GM11168 (cell line): ENCODE measurements around the gene PHF21B.

Experiments
- in situ Hi-C: fragments of 300-500 bp; cut with MboI; formaldehyde crosslinking; loops from one replicate; pipeline ENCODE4 v1.12.0; 2022; ENCODE audit warnings: low sequenced_read_pairs; ENCODE audit not compliant: unreplicated experiment

PHF21B gene

DNA sequence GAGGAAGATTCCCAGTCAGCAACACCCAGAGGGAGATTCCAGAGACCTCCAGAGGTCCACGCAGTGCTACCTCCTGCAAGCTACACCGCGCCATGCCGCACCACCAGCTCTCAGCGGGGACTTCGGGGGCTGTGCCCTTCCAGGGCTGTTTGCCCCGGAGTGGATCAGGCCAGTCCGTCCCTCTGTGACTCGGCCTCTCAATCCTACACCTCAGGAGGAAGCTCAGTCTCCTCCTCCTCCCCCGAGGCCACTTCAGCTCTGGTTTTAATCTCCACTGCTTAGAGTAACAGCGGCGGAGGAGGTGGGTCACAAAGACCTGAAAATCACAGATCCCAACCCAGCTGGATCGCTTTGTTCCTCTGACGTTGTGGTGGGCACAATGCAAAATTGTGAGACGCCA, 68.6 kb downstream of the PHF21B start:
- in situ Hi-C loops: no loop called here

DNA sequence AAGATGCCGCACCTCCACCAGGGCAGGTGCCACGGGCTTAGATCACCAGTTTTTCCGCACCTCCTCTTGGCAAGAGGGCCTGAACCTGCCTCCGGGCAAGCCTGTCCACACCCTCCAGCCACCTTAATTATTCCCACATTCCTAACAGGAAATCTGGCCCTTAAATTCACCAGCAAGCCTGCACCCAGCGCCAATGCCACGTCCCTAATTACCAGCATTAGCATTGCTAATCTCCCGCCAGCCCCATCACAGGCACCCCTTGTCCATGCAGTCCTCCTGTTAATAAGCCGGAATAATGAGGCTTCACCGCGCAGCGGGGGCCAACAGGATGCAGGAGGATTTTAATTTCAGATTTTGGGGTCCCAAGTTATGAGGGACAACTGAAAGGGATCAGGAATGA, 69.7 kb downstream of the PHF21B start:
- in situ Hi-C loops: no loop called here

DNA sequence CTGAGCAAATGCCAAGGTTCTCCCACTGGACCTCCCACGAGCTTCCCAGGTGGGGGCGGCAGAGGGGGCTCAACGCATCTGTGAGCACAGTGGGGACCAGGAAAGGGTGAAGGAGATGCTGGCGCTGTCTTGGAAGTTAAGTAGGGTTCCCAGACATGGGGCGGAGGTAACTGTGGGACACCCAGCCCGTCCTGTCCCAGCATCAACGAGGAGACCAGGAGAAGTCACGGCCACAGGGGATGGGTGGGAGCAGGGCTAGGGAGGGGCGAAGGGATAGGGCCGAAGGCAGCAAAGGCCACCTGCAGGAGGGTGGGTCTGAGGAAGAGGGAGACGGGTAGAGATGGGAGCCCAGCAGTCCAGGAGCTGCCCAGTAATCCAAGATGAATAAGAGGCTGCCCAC, 70.4 kb downstream of the PHF21B start:
- in situ Hi-C loops: no loop called here

DNA sequence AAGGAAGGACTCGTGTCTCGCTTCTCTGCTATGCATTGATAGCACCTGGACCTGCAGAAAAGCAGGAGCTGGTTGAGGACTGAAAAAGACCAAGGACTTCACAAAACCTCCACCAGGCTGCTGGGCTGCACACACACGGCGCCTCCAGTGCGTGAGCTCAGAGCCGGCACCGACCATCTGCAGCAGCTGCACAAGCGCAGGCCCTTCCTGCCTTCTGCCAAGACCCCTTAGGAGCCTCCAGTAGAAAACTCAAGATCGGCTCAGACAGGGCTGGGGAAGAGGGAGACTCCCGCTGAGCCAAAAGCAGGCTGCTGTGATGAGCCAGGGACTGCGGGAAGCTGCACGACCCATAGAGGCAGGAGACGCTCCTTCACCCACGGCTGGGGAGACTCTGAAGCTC, 70.9 kb downstream of the PHF21B start:
- in situ Hi-C loops: no loop called here

DNA sequence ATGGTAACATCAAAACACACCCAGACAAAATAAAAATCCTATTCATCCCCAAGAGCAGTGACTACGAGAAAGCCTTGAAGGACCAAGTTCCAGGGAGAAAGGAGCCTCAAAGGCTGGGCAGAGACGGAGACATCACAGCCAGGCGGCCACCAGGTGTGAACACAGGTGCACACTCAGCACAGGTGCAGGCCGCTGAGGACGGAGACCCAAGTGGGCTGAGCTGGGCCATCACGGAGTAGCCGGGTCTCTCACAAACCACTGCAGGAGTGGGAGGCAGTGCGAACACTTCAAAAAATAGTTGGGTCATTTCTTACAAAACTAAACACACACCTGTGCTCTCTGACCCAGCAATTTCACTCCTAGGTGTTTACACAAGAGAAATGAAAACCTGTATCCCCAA, 72.6 kb downstream of the PHF21B start:
- in situ Hi-C loops: no loop called here

DNA sequence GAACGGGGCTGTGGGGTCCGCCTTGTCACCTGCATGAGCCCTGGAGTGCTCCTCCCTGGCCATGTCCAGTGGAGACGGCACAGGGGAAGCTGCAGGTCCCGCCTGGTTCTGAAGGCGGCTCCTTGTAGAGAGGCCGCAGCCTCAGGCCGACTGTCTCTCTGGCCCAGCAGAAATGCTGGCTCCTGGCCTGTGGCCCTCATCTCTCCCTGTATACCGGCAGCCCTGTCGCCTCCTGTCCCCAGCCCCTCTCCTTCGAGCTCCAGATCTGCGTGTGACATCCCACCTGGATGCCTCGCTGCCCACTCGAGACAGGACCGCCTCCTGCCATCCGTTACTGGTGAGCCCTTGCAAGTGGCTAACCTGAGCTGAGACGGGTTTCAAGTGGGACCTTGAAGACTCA, 73.6 kb downstream of the PHF21B start:
- in situ Hi-C loops: no loop called here

DNA sequence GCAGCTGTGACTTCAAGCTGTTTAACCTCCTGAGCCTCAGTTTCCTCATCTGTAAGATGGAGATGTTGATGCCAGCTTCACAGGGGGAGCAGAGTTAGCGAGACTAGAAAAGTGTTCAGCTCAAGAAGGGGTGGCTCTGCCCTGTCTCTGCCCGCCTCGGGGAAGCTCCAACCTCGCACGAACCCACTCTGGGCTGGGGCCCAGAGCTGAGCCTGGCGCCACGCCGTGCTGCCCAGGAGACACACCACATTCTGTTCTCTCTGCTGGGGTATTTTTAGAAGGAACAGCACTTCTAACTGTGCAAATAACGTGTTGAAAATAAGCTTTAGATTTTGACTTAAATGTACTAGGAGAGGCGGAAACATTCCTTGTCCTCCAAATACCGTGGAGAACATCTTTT, 74.1 kb downstream of the PHF21B start:
- in situ Hi-C loops: no loop called here

DNA sequence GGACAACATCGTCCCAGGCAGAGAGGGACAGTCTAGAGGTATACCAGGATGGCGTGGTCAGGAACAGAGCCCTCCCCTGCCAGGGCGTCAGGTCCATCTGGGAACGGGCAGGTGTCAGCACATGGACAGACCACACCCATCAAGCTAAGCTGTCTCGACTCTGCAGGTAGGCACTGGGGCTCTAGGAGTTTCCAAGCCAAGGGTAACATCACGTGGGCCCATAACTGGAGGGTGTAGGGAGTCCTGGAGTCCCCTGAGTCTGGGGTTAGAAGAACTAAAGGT, 75.4 kb downstream of the PHF21B start:
- in situ Hi-C loops: no loop called here

DNA sequence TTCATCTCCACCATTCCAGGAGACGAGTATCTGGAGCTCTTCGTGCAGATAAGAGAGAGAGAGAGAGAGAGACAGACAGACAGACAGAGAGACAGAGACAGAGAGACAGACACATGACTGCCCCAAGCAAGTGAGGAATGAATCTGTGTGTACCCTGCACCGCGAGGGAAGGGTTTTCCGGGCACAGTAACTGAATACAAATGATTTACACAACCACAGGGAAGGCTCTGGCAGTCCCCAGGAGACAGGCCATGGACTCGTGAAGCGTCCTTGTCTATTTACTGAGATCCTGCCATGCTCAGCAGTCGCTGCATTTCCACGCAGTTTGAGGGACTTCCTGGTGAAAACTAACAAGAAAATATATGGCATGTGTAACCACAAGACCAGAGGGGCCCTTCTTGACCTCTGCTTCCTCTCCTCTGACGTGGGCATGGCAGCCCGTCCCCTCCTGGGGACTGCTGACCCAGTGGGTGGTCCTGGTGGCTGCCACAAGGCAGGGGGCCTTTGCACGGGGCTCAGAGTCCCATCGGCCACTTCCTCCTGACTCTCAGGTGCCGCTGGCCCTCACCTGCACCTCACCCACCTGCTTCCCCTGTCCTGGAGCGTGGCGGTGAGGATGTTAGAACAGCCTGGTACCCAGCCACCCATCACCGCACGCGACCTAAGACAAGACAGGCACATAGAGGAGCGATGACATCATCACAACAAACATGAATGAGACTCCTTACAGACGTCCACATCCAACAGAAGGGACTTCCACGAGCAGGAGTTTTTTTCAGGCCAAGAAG, 75.9 kb downstream of the PHF21B start:
- in situ Hi-C loops: no loop called here

DNA sequence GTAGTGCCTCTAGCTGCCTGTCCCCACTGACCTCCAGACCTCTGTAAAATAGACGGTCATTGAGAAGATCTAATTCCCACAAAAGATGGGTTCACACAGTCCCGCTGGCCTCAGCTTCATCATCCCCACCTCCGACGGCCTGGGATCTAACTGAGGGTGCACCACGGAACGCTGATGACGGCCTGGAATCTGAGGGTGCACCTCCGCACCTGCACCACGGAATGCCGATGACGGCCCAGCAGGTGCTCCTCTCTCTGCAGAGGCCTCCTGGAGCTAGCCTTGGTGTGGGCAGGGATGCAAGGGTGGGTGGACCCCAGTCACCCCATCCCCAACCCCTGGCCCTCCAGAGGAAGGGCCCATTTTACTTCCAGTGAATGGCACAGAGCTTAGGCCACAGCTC, 77.3 kb downstream of the PHF21B start:
- in situ Hi-C loops: no loop called here

DNA sequence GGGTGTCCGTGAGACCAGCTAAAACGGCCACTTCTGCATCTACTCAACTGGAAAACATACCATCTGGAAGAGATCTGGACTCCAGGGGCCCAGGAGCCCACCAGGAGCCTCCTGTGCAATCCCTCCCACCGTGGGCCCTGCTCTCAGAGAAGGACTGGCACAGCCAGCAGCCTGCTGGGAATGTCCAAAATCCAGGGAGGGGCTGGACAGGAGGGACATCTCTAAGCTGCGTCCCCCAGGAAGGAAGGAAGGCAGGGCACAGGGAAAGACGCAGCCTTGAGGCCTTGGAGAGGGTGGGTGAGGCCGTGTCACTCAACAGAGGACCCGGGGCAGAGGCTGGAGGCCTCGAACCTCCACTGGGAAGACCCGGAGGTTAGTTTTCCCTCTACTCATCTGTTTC, 78.0 kb downstream of the PHF21B start:
- in situ Hi-C loops: no loop called here

DNA sequence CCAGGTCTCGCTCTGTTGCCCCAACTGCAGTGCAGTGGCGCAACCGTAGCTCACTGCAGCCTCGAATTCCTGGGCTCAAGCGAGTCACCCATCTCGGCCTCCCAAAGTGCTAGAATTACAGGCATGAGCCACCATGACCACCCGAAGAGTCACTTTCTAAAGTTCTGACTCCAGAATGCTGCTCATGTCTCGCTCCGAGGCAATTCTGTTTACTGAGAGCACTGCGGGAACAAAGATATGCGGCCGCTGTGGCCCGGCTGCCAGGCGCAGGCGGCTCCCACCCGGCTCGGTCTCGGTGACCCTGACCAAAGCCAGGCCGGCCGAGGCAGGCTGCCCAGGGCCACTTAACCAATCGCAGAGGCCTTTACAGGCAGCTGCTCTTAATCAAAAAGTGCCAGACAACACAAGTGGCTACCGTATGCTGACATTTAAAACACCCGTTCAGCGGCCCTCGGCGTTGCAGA, 78.7 kb downstream of the PHF21B start:
- in situ Hi-C loops: no loop called here

DNA sequence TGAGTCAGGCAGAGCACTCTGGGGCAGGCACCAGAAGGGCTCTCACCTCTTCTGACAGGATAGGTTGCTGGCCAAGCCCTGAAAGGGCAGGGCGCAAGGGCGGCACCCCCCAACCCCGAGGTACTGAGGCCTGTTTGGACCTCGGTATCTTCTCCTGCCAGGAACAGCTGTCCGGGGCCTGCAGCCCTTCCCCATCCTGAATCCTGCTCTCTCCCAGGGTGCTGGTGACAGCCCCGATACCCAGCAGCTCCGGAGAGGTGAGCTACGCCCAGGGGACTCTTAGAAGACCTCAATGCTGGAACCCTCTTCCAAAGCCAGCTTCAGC, 79.1 kb downstream of the PHF21B start:
- in situ Hi-C loops: no loop called here

DNA sequence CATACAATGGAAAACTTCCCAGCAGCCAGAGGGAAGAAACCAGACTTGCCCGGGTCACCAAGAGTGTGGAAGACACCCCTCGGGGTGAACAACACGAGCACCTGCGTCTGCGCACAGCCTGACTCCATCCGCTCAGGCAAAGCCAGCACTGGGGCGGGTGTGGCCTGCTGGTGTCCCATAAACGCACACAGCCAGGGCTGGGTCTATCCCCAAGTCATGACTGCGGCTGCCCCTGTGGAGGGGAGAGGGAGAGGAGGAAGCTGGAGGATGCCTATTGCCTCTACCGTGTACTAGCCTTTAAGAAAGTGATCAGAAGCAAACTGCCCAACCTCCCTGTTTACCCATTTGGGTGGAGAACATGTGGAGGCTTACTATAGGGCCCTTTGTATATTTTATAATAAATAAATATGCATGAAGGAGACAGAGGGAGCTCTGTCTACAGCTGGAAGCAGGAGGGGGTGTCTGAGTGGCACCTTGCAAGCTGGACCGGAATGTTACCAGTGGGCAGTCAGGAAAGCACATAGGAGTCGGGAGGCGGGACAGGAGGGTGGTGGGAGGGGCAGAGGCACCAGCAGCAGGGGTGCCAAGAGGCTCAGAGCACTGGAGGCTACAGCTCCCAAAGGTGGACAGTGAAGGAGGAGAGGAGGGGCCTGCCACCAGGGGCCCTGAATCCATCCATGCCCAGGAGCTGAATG, 79.6 kb downstream of the PHF21B start:
- in situ Hi-C loops: no loop called here

DNA sequence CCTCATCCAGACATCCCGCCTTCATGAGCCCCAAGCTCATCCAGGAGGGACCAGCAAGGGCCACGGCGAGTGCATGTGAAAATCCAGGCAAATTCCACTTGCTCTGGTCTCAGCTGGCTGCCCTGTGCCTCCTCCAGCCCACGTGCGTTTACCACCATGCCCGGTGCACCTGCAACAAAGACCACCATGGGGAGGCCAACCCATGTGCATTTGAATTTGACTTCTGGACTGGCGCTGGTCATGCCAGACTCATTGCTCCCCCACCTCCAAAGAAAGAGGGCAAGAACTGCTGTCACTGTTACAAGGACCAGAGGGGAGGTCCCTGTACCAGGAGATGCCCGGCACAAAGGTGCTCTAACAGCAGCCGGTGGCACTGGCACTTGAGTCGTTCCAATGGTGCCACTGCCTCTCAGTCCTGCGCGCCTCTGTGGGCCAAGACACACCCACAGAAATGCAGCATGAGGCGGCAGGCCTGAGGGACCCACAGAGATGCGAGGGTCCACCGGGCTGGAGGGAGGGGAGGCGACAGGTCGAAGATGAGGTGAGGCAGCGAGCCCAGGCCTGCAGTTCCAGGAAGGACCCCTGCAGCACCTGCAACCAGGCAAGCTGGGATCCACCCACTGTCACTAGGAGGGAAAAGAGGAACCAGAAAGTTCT, 80.3 kb downstream of the PHF21B start:
- in situ Hi-C loops: no loop called here

DNA sequence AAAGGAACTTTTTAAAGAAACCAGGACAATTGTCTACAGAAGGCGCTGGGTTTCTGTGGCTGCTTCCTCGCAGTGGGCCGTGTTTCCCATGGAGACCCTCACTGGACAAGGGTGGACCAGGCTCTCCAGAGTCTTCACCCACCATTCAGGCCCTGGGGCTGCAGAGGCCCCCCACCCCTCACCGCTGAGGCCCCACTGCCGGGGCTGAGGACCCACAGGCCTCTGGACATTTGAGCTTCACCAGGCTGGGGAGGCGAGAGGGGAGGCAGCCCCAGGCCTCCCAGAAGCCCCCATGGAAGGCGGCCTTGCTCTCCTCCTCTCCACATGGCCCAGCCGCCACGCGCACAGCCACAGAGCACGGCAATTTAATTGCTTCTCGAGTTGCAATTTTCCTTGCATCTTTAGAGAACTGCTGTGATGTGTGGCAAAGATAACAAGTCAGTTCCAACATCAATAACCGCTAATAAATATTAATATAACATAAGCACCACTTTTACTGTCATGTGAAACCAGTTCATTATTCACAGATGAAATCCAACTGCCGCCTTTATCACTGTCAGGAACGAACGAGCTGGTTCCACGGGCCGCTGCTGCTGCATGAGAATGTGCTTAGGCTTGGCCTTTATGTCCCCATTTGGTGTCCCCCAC, 81.0 kb downstream of the PHF21B start:
- in situ Hi-C loops: no loop called here

DNA sequence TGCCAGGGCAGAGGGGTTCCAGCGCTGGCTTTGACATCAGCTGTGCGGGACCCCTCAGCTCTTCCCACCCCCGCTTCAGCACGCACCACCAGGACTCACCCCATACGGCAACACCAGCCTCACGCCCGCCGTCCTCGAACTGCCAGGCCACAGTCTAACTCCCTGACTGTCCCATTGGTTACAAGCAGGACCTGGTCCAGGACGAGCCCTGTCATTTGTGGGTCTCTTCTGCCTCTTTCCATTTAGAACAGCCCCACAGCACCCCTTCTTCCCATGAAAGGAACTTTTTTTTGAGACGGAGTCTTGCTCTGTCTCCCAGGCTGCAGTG, 81.7 kb downstream of the PHF21B start:
- in situ Hi-C loops: no loop called here

DNA sequence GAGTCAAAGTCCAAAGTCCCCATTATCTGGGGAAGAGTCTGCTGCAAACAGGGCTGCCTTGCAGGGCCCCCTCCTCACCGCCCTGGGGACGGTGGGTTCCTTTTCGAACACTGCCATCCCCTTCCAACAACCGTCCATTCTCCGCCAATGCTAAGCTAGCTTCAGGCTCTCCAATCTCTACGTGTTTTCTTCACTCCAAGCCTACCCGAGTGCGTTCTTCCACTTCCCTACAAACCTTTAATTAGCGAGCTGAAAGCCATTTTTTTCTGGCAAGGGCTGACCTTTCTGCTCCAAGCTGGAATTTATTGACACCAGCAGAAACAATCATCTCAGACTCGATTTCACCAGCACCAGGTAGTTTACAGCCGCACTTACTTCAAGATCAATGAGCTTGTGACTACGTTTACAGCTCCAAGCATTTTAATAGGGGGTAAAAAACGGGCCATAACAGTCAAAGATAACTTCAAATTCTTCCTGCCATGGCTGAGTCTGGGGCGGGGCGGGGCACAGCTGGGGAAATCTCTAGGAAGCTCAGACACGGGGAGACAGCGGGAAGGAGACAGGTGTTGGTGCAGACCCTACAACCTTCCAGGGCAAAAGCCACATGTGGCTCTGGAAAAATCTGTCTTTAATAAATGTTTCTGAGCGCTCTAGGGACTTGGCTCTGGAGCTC, 82.2 kb downstream of the PHF21B start:
- in situ Hi-C loops: no loop called here

DNA sequence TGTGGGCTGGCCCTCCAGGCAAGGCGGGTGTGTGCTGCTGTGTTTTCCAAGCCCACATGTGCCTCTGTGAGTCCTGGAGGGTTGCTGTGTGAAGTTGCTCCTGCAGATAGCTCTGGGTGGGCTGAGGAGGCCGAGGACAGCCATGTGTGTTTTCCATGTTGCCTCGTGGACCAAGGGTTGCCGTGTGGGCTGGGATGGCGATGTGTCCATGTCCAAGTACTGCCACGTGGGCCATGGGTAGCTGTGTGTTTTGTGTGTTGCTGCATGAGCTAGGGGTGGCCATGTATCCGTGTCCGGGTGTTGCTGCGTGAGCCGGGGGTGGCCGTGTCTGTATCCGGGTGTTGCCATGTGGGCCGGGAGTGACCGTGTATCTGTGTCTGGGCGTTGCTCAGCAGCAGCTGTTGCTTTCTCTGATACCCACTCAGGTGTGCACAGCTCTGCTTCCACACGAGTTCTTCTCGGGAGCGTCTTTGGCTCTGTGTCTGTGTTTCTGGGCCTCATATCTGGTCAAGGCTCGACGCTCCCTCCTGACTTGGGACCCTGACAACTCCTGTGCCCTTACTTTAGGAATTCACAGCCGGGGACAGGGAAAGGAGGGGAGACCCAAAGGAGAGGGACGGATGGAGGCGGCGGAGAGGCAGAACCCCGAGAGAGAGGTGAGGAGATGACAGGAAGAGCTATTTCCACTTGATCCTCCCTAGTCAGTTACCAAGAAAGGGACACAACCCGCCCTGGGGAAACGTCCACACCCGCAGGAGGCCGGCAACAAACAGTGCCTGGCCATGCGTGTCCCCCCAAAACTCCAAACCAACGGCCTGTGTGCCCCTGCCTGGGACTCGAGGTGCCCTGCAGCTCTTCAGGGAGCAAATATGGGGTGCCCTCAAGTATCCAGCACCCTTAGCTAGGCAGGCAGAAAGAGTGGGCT, 83.1 kb downstream of the PHF21B start:
- in situ Hi-C loops: no loop called here

DNA sequence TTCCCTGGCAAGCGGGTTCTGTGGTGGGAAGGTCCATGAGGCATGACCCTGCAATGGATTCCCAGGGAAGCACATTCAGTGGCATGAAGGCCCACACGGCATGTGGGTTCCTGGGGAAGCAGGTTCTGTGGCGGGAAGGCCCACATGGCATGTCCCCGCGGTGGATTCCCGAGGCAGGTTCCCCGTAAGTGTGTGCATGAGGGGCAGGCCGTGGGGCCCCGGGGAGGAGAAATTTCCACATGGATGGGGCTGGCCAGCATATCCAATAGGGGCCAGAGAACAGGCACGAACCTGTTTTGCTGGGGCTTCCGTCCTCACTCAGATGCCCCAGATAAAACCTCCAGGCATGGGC, 83.7 kb downstream of the PHF21B start:
- in situ Hi-C loops: no loop called here
